ENCODE measurements around the gene SVEP1.
"Not testable (repeated sequence)": the region's sequence is repeated elsewhere in the genome, so short reads cannot be mapped to it uniquely, and the experiment has no call there.

SVEP1 gene

DNA sequence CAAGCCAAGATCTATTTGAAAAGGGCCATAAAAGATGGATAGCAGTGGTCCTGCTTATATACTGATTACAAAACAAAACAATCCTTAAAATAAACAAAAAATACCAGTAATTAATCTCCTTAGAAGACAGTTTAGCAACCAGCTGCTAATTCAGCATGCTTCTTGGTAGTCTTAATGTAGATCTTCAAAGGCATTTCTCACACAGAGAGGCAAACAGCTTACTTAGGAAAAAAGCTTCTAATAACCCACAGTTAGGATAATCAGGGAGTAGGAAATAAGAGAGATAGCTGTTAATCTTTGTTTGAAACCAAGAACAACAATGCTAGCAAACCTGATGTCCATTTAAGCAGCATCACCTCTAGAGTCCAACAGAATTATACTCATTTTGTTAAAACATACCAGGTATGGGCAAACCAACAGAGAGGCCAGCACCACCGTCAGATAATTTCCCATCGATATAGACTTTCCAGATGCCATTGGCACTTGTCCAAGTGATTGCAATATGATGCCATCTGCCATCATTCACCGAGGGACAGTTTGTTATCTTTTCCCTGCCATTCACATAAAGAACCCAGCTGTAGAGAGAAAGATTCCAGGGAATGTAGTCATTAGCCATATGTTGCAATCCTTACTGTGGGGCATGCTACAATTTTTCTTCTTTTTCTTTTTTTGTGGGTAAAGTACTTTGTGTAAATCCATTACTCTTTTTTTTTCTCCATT lies 136.2 kb downstream of the SVEP1 start:
- no peak for DNase-seq

DNA sequence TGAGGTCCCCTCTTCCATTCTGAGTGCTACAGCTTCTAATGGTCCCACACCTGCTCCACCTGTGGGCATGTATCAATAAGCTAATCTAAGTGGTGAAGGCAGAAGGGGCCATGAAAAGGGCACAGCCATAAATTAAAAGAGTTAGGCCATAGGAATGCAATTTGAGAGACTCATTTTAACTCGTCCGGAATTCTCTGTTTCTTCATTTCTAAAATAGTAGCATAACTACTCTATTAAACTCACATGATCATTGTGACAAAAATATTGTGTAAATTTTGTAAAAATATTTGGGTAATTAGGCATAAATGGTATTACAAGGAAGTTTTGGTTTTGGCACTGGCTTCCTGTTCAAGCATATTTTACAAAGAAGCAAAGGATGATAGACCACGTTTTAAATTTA lies 138.7 kb downstream of the SVEP1 start:
- DNase-seq: no peak

GRCh38 chr9:110440172-110440571 lies 139.4 kb downstream of the SVEP1 start:
- DNase-seq: no peak

DNA sequence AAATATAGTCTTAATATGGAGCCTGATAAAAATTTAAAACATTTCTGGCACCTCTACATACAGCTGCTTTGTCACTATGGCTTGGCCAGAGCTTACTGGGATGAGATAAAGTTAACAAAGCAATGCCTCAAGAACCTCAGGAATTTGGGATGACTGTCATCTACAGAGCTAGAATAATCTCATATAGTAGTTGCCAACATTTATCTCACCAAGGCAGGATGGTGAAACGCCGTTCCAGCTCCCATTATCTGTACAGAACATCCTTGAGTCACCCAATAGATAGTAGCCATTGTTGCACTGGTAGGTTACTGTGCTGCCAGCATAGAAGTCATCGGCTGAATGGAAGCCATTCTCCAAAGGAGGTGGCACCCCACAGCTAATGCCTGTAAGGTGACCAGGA lies 147.3 kb downstream of the SVEP1 start:
- no peak for DNase-seq

- no peak for DNase-seq
Measured at GRCh38 chr9:110429453-110429852, 150.1 kb downstream of the SVEP1 start.

DNA sequence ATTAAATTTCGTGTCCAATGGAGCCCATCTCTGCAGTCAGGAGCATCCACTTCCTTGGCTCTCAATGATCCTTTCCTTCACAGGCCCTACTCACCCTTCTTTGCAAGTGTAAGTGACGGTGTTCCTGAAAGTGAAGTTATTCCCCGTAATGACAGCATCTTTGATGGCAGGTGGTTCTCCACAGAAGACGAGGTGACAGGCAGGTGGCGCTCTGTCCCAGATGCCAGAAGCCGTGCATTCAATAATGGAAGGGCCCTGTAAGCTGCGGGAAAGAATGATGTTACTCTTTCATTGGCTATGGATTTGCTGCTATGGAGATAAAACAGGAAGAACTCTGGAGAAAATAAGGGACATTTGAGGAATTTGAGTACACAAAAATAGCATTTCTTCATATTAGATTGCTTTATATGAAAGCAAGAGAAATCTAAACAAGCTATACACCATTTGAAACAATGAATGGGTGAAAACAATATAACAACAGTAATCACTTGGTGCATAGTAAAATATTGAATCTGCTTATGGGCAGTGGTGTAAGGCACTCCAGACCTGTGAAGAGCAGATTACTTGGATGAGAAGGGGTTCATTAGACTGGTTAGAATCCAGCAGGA lies 151.9 kb downstream of the SVEP1 start:
- no peak for DNase-seq

DNA sequence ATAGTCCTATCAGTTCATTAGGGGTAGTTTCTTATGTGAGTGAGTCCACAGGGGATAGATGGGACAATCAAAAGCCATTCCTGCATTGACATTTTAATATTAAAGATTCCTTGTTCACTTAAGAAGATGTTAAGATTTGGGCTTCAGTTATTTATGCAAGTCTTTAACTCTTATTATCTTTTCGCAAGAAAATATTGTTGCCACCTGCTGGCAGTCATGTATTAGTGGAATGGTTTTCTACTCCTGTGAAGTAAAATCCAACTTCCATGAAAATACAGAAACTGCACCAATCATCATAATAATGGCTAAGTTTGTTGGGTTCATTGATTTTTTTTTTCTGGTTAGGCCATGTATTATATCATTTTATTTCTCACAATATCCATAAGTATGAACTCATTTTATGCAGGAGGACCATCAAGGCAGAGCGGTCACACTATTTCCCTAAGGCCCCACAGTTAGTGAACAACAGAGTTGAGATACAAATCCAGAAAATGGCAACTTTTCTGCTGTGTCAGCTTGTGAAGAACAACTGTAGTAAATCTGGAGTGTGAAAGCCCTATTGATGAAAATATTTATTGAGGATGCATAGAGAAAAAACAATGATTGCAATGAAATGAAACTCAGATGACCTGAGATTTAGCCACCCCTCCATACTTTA lies 153.4 kb downstream of the SVEP1 start:
- no peak for DNase-seq

DNA sequence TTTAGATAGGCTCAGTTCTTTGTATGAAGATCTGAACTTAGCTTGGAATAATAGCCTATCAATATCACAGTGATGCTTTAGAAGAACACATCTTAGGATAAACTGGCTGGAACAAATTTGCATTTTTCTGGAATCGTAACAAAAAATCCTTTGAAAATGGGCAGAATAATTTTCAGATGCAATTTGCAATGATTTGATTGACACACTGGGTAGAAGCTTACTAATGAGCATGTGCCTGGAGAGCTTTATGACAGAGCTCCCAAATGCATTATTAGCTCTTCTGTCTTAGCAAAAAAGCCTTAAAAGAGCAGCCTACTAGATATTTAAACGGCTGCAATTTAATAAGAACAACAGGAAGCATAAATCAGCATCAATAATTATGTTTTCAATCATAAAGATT lies 165.1 kb downstream of the SVEP1 start:
- no peak for DNase-seq

GRCh38 chr9:110410961-110411360 lies 168.6 kb downstream of the SVEP1 start:
- DNase-seq: no peak

DNA sequence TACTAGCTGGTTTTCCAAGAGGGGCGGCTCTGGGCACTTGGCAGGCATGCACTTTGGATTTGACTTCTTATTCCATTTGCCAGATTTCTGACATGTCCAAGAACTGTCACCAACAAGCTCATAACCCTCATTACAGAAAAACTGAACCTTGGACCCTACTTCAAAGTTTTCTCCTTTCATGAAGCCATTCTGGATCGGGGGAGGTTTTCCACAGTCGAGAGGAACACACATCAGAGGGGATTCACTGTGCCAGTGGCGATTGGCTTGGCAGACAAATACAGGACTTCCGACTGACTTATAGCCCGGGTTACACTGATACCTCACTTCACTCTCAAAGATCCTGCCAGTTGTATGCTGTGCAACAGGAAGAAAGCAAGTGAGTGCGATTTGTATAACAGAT lies 170.9 kb downstream of the SVEP1 start:
- no peak for DNase-seq

DNA sequence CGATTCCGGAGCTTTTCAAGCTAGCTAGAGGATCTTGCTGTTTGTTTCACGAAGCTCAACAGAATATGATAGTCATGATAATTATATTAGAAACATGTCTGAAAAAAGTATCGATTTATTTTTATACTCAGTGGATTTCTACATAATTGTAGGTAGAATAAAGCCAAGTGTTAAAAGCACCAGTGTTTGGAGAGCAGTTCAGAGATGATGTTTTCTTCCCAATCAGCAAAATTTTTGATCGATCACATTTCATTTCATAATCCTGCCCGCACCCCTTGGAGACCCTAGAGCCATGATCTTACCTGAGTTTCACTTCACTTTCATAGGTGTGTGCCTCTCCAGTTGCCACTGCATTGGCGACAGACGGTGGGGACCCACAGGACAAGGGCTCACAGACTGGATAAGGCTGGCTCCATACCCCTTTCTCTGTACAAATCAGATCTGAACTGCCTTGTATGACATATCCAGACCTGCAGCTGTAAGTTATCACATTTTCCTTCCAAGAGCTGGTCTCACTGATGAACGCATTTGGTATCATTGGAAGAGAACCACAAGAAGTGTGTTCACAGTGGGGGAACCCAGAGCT lies 173.6 kb downstream of the SVEP1 start:
- DNase-seq: no peak

DNA sequence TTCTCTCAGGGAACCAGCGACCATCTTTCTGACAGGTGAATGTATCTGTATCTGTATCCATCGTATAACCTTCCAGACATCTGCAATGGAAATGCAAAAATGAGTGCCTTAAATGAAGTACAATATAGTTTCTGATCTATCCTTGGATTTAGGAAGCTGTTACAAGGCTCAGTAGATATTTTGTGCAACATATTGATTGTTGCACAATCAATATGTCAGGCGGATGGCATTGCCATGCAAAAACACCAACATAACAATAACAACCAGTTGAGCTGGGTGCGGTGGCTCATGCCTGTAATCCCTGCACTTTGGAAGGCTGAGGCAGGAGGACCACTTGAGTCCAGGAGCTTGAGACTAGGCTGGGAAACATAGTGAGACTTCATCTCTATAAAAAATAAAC lies 175.1 kb downstream of the SVEP1 start:
- DNase-seq: no peak

DNA sequence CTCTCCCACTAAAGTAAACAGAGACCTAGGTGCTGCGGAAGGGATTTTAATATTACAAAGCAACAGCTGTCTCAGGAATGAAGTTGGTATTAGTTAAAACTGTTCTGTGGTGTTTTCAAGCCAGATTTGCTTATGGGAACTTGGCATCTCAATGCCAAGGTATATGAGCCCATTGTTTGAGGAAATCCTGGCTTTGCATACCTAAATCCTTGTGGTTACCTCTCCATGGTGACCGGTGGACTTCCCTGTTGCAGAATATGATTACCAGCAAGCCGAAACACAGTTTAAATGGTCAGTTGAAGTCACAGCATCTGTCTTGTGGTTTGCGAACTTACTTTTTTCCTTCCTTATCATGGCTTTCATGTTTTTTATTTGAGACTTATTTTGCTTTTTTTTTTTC lies 179.6 kb downstream of the SVEP1 start:
- DNase-seq: no peak

- not testable (repeated sequence) for DNase-seq
Measured at GRCh38 chr9:110398992-110399391, 180.5 kb downstream of the SVEP1 start.

GRCh38 chr9:110391826-110392485 lies 187.6 kb downstream of the SVEP1 start:
- no peak for DNase-seq

- no peak for DNase-seq
Measured at GRCh38 chr9:110389148-110389750, 190.3 kb downstream of the SVEP1 start.

- DNase-seq: no peak
Measured at GRCh38 chr9:110383491-110383890, 196.1 kb downstream of the SVEP1 start.

DNA sequence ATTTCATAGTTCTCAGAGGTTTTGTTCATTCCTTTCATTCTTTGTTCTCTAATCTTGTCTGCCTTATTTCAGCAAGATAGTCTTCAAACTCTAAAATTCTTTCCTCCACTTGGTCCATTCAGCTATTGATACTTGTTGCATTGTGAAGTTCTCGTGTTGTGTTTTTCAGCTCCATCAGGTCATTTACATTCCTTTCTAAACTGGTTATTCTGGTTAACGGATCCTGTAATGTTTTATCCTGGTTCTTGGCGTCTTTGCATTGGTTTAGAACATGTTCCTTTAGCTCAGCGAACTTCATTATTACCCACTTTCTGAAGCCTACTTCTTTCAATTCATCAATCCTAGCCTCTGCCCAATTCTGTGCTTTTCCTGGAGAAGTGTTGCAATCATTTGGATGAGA lies 196.8 kb downstream of the SVEP1 start:
- DNase-seq: no peak

- no peak for DNase-seq
Measured at GRCh38 chr9:110371411-110372007, 208.0 kb downstream of the SVEP1 start.

DNA sequence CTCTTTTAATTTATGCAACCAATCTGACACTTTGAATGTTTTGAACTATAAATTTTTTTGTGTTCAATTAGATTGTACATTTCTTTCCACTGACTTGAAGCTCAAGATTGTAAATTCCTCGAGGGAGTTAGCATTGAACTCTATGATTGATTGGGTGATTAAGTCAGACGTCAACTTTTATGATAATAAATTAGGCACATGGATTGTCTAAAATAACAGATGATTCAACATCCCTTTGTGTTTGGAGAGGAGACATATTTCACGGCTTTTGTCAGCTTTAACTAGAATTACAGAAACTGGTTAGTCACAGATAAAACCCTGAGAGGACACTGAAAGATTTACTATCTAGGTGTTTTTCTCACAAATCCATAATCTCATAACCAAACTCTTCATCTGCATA lies 209.2 kb downstream of the SVEP1 start:
- DNase-seq: no peak

- DNase-seq: no peak
Measured at GRCh38 chr9:110364451-110364850, 215.1 kb downstream of the SVEP1 start.

- DNase-seq: not testable (repeated sequence)
Measured at GRCh38 chr9:110358992-110359391, 220.5 kb downstream of the SVEP1 start.

- no peak for DNase-seq
Measured at GRCh38 chr9:110357505-110357904, 222.0 kb downstream of the SVEP1 start.
